Stimulated activated CD4-positive, alpha-beta T cell treated with anti-CD3 and anti-CD28 coated beads, Interleukin-2, amount 100 ng/mL, for 48 hours (primary cell): ENCODE data around the gene P2RY2.
"Not testable (repeated sequence)": the region's sequence is repeated elsewhere in the genome, so short reads cannot be mapped to it uniquely, and the experiment has no call there.

Experiments used
- DNase-seq, 2 donors: peaks; one replicate each; pipeline ENCODE4 v3.0.0-alpha.2; 2020

Gene P2RY2

GRCh38 chr11:73229896-73230875 is 12.1 kb downstream of the P2RY2 start:
- DNase-seq: no peak

DNA sequence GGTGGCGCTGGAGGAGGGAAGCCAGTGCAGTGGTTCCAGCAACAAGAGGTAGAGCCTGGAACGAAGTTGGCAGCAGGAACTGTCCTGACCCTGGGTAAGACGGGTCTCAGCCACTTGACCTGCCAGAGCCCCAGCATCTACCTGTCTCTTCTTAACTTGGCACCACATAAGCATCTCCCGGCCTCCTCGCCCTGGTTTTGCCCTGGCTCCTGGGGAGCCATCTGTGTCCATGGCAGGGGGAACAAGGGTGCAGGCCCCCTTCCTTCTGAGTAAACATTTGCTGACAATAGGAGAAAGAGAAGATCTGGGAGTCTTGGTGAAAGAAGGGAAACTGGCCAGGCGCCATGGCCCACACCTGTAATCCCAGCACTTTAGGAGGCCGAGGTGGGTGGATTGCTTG is 12.8 kb downstream of the P2RY2 start:
- no peak for DNase-seq

DNA sequence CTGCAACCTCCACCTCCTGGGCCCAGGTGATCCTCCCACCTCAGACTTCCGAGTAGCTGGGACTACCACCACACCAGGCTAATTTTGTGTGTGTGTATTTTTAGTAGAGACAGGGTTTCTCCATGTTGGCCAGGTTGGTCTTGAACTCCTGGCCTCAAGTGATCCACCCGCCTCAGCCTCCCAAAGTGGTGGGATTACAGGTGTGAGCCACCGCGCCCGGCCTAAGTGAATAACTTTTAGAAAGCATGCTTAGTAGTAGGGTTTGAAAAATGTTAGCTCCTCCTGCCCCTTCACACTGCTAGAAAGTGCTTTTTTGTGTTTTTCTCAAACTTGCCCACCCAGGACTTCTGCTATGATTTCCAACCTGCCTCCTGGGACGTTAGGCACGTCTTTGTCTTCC is 14.4 kb downstream of the P2RY2 start:
- DNase-seq: not testable (repeated sequence)

DNA sequence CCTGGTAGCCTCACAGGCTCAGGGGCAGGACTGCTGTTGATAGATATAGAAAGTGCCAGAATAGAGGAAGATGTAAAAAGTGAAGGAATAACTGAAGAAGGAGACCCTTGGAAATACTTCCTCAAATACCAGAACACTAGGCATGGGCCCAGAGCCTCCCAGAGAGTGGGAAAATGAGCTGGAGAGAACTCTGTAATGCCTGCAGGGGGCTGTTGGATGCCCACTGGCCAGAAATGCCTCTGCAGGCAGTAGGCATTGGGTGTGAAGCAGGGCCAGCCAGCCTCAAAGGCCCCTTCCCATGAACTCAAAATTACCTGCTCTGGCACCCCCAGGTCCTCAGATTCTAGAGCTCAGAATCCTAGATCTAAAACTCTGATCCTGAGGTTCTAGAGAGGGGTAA is 15.1 kb downstream of the P2RY2 start:
- no peak for DNase-seq

DNA sequence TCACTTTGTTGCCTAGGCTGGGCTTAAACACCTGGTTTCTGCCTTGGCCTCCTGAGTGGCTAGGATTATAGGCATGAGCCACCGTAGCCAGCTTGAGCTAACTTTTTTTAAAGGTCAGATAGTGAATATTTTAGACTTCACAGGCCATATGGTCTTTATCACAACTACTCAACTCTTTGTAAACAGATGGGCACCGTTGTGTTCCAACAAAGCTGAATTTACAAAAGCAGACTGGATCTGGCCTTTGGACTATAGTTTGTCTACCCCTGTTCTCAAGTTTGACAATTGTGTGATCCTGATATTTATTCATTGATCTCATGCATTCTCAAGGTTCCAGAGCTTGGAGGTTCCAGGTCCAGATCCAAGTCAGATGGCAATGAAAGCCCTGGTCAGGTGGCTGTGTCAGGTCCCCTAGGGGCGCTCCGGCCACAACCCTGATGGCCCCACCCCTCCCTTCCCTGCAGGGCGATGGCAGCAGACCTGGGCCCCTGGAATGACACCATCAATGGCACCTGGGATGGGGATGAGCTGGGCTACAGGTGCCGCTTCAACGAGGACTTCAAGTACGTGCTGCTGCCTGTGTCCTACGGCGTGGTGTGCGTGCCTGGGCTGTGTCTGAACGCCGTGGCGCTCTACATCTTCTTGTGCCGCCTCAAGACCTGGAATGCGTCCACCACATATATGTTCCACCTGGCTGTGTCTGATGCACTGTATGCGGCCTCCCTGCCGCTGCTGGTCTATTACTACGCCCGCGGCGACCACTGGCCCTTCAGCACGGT is 15.8 kb downstream of the P2RY2 start:
- DNase-seq: no peak

DNA sequence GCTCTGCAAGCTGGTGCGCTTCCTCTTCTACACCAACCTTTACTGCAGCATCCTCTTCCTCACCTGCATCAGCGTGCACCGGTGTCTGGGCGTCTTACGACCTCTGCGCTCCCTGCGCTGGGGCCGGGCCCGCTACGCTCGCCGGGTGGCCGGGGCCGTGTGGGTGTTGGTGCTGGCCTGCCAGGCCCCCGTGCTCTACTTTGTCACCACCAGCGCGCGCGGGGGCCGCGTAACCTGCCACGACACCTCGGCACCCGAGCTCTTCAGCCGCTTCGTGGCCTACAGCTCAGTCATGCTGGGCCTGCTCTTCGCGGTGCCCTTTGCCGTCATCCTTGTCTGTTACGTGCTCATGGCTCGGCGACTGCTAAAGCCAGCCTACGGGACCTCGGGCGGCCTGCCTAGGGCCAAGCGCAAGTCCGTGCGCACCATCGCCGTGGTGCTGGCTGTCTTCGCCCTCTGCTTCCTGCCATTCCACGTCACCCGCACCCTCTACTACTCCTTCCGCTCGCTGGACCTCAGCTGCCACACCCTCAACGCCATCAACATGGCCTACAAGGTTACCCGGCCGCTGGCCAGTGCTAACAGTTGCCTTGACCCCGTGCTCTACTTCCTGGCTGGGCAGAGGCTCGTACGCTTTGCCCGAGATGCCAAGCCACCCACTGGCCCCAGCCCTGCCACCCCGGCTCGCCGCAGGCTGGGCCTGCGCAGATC is 16.5 kb downstream of the P2RY2 start:
- DNase-seq: no peak

DNA sequence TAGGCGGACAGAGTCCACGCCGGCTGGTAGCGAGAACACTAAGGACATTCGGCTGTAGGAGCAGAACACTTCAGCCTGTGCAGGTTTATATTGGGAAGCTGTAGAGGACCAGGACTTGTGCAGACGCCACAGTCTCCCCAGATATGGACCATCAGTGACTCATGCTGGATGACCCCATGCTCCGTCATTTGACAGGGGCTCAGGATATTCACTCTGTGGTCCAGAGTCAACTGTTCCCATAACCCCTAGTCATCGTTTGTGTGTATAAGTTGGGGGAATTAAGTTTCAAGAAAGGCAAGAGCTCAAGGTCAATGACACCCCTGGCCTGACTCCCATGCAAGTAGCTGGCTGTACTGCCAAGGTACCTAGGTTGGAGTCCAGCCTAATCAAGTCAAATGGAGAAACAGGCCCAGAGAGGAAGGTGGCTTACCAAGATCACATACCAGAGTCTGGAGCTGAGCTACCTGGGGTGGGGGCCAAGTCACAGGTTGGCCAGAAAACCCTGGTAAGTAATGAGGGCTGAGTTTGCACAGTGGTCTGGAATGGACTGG is 17.2 kb downstream of the P2RY2 start:
- no peak for DNase-seq

DNA sequence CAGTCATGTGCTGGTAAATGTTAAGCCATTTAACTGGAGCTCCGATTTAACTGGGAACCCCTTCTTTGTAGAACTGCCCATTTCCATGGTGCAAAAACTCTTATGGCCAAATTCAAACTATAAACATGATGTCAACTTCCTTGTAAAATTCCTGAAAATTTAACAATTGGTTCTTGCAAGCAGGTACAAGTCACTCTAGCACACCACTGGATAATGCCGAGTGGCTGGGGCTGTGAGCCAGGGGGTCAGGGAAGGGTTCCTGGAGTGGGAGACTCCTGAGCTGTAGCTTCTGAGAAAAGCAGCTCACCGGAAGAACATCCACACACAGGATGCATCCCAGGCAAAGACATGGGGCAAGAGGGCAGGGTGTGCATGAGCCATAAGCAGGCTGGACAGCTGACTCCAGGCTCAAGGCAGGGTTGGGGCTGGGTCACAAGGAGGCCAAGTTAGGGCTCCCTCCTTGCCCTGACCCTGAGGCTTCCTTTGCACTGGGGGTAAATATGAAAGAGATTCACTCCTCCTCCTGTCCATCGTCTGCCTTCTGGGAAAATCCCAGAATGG is 18.2 kb downstream of the P2RY2 start:
- DNase-seq: no peak

- DNase-seq: peak; percentile 17 to 39
These were observed 18.8 kb downstream of the P2RY2 start for GRCh38 chr11:73236854-73237253.

DNA sequence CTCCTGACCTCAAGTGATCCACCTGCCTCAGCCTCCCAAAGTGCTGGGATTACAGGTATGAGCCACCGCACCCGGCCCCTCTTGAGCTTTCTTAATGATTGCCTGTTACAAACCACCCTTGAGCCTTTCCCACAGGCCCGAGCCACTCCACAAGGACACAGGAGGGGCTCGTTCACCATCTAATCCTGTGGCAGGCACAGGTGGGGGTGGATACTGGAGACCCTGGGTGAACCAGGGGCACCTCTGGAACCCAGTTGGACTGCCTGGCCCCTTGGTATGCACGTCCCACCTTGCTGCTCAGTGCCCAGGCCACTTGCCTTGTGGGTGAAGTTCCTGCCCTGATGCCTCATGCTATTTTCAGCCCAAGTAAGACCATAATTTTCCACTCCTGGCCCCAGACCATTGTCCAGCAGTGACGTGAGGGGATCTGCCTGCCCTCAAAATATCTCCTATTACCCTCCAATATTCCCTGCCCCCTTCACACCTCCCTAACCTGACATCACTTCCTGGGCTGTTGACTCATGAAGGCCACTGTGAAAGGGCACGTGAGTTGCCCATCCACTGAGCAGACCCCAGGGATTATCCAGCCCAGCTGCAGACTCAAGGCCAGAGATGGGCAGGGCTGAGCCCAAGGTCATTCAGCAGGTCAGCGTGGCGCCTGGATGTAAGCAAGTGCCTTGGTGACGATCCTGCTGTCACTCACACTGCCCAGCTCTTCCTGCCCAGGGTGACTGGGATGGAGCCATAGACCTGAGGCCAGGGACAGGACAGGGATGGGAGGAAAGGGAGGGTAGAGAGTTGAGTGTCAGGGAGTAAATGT is 19.6 kb downstream of the P2RY2 start:
- no peak for DNase-seq

- no peak for DNase-seq
These were observed 21.0 kb downstream of the P2RY2 start for GRCh38 chr11:73239111-73239521.

GRCh38 chr11:73239571-73240189 is 21.6 kb downstream of the P2RY2 start:
- DNase-seq: no peak

DNA sequence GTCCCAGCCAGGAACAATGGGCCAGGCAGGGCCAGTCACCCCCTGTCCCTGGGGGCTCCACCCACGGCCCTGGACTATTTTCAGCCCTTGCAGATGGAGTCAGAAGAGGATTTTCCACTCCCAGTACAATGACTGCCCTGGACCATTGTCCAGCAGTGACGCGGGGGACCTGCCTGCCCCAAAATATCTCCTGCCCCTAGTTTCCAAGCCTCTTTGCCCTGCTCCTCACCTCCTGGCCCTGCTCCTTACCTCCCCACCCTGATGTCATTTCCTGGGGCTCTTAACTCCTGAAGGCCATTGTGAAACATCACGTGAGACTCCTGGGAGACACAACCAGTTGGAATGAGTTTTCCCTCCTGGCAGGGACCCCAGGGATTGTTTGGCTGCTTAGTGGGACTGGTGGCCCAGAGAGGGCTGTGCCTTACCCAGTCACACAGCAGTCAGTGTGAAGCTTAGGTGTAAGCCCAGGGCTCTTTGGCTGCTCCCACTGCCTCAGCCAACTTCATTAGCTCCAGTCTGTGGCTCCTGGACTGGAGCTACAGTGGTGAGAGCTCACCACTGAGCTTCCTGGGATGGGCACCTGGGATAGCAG is 22.2 kb downstream of the P2RY2 start:
- DNase-seq: no peak

GRCh38 chr11:73241300-73241699 is 23.2 kb downstream of the P2RY2 start:
- DNase-seq: no peak

DNA sequence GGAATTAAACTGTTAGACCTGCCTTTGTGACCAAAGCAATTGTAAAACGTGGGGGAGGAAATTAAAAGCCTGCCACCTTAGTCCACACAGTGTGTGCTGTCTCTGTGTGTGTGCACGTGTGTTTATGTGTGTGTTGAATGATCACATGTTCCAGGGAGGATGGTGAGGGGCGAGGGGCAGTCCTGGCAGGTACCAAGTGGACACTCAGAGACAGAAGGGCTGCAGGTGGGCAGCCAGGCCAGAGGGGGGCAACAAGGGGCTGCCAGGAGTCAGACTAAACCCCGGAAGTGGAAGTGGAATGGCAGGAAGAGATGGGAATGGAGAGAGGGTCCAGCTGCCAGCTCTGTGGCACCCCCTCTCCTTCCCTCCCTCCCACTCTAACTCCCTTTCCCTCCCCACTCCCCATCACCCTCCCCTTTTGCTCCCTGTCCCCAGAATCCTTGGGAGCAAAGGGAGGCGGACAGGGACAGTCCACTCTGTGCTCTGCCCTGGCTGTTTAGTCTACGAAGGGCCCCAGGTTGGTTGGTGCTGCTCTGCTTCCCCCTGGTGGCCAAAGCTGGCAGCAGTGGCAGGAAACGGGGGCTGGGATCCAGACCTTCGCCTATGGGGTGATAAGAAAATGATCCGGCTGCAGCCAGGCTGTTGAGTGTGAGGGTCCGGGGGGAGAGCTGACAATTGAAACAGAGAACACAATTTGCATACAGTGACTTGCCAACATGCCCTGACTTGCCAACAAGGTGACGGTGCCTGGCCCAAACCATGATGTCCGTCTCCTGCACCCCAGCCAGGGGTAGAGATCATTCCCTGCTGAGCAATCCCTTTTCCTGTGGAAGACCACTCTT is 24.4 kb downstream of the P2RY2 start:
- peak; percentile 65 to 83 for DNase-seq

- DNase-seq: no peak
These were observed 25.0 kb downstream of the P2RY2 start for GRCh38 chr11:73243093-73243485.

DNA sequence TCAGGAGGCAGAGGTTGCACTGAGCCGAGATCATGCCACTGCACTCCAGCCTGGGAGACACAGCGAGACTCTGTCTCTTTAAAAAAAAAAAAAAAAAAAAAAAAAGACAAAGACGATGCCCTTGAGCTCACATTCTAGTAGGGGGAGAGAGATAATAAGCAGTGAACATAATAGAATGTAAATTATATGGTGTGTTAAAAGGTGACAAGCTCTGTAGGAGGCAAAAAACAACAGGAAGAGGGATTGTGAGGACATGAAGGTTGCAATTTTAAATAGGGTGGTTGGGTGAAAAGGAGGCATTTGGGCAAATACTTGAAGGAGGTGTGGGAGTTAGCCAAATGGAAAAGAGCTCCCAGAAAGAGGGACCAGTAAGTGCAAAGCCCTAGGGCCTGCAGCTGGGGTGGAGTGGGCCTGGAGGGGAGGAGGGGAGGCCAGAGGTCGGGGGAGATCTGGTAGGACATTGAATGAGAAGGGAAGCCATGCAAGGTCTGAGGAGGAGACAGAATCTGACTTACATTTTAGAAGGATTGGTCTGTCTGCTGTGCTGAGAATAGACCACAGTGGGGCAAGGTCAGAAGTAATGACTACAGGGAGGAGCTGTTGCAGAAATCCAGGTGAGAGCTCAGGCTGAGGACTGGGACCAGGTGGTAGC is 26.6 kb downstream of the P2RY2 start:
- no peak for DNase-seq

DNA sequence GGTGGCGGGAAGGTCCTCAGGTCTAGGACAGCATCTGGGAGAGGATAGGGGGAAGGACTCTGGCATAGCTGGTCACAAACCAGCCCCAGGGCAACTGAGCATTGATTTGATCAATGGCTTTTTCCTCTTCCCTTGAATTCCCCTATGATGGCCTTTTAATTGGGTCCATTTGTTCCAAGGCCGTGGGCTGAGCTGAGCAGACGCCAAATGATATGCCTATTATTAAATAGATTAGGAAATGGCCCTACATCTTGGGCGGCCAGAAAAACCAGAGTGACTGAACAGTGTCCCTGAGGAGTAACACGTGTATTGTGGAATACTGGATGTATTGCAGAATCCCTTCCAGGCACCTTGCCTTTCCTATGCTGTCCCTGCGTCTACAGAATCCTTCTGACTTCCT is 27.4 kb downstream of the P2RY2 start:
- no peak for DNase-seq

DNA sequence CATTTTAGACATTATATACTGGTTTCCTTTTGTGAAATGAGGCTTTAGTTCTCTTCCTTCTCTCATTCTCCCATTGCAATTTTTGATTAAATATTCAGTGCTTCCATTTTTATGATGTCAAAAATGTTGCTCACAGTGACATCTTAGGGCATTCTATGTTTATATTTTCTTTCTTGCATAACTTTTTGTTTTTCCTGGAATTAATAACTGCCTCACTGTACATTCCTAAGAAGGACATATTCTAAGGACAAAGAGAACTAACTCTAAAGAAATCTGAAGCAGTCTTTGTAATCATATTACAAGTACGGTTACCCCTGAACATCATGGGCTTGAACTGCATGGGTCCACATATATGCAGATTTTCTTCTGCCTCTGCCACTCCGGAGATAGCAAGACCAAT is 28.2 kb downstream of the P2RY2 start:
- DNase-seq: no peak
